ENCODE results near the gene INSRR.
A peak's percentile ranks its signal among the peaks of the same experiment; 100 is the strongest.

INSRR gene

GRCh38 chr1:156847591-156848460, 11.1 kb downstream of the INSRR start:
- DNase-seq: no peak

GRCh38 chr1:156846643-156847042, 12.3 kb downstream of the INSRR start:
- no peak for DNase-seq

- DNase-seq: no peak
Measured at GRCh38 chr1:156845953-156846545, 12.9 kb downstream of the INSRR start.

- peak; percentile 57 for DNase-seq
Measured at GRCh38 chr1:156845055-156845952, 13.6 kb downstream of the INSRR start.

- DNase-seq: no peak
Measured at GRCh38 chr1:156844638-156845037, 14.3 kb downstream of the INSRR start.

GRCh38 chr1:156844102-156844501, 14.8 kb downstream of the INSRR start:
- no peak for DNase-seq

- no peak for DNase-seq
Measured at GRCh38 chr1:156842618-156843300, 16.2 kb downstream of the INSRR start.

- DNase-seq: no peak
Measured at GRCh38 chr1:156841295-156841855, 17.5 kb downstream of the INSRR start.

GRCh38 chr1:156840898-156841279, 18.0 kb downstream of the INSRR start:
- DNase-seq: no peak

GRCh38 chr1:156840186-156840897, 18.6 kb downstream of the INSRR start:
- DNase-seq: no peak

GRCh38 chr1:156839426-156840109, 19.3 kb downstream of the INSRR start:
- no peak for DNase-seq

GRCh38 chr1:156838972-156839371, 19.9 kb downstream of the INSRR start:
- peak; percentile 54 for DNase-seq

GRCh38 chr1:156836892-156837291, 22.0 kb downstream of the INSRR start:
- no peak for DNase-seq

GRCh38 chr1:156836041-156836654, 22.8 kb downstream of the INSRR start:
- DNase-seq: no peak

- no peak for DNase-seq
Measured at GRCh38 chr1:156834322-156834721, 24.6 kb downstream of the INSRR start.

GRCh38 chr1:156833603-156834002, 25.3 kb downstream of the INSRR start:
- no peak for DNase-seq

GRCh38 chr1:156832434-156832833, 26.5 kb downstream of the INSRR start:
- DNase-seq: no peak

GRCh38 chr1:156828400-156829124, 30.4 kb downstream of the INSRR start:
- DNase-seq: no peak

GRCh38 chr1:156826630-156827029, 32.3 kb downstream of the INSRR start:
- DNase-seq: no peak

GRCh38 chr1:156823210-156823790, 35.6 kb downstream of the INSRR start:
- no peak for DNase-seq
